GM12878 (cell line): ENCODE results near the gene EVX2. TPM values are rescaled to one million over a fixed set of nuclear protein-coding genes. Genes with fewer than 3 reads are reported as not detected.

ENCODE experiments used
- ATAC-seq: fragments of 200-7000 bp; cut with Tn5 transposase; 3 replicates; pipeline ENCODE4 v1.9.1; 2020; ENCODE audit warnings: mild to moderate bottlenecking, moderate library complexity
- BruUV-seq: library from RNA; stranded (reverse); fragments of 400-500 nt; replicated peaks from 2 replicates; lab custom pipeline; 2021; lab: Mats Ljungman, UMichigan
- CTCF ChIA-PET: fragments of 300-600 bp; sonication (Branson Sonifier 250); formaldehyde crosslinking; extraction: SDS; loops from one replicate; lab custom pipeline; 2021; ENCODE audit warnings: inconsistent platforms; lab: Yijun Ruan, JAX
- POLR2A ChIA-PET: fragments of 350-600 bp; formaldehyde crosslinking; extraction: SDS; loops from one replicate; lab custom pipeline; 2021; ENCODE audit warnings: inconsistent platforms; lab: Charles Lee
- RAD21 ChIA-PET: fragments of 300-600 bp; sonication (Branson Sonifier 250); formaldehyde crosslinking; loops from one replicate; lab custom pipeline; 2023; ENCODE audit warnings: antibody characterized with exemption; ENCODE audit not compliant: unreplicated experiment; lab: Charles Lee
- SMC1A ChIA-PET: fragments of 300-600 bp; sonication (Branson Sonifier 250); formaldehyde crosslinking; loops from one replicate; lab custom pipeline; 2023; ENCODE audit not compliant: unreplicated experiment, uncharacterized antibody; lab: Charles Lee
- DNase-seq: peaks from one replicate; pipeline ENCODE4 v3.0.0-alpha.2; 2011; ENCODE audit warnings: low read depth, low spot score
- FAIRE-seq: peaks from 3 replicates; lab custom pipeline; 2011; peaks lifted over from hg19 to GRCh38; lab: Jason Lieb, UNC
- H2AFZ ChIP-seq: 2 replicates; pipeline ENCODE4 v1.6.0; 2011; ENCODE audit warnings: low read depth, low read length, control low read depth; ENCODE audit not compliant: control insufficient read depth
- H3K27ac ChIP-seq: 2 replicates; pipeline ENCODE4 v1.5.1; 2011; ENCODE audit warnings: control low read depth; ENCODE audit not compliant: control insufficient read depth, insufficient read depth
- H3K27me3 ChIP-seq, 2 experiments: replicated peaks in 1 of 2; 2 replicates each; pipeline versions ENCODE4 v1.6.0 to v1.6.1; 2011; ENCODE audit warnings: low read length in 1 of 2; ENCODE audit not compliant: control insufficient read depth in 2 of 2, insufficient read depth in 2 of 2
- H3K36me3 ChIP-seq, 2 experiments: 2 replicates each; pipeline ENCODE4 v1.5.1; 2011; ENCODE audit warnings: low read length in 1 of 2; ENCODE audit not compliant: control insufficient read depth in 2 of 2, insufficient read depth in 2 of 2
- H3K4me1 ChIP-seq: 2 replicates; pipeline ENCODE4 v1.6.1; 2011; ENCODE audit warnings: mild to moderate bottlenecking, low read length, moderate library complexity, mixed read lengths; ENCODE audit not compliant: control insufficient read depth, insufficient read depth
- H3K4me2 ChIP-seq: 2 replicates; pipeline ENCODE4 v1.6.0; 2011; ENCODE audit warnings: control low read depth; ENCODE audit not compliant: control insufficient read depth, insufficient read depth
- H3K4me3 ChIP-seq: fragments of 200-600 bp; sonication (generic); 2 replicates; pipeline ENCODE4 v1.5.1; 2016
- H3K79me2 ChIP-seq: 2 replicates; pipeline ENCODE4 v1.6.0; 2011; ENCODE audit warnings: low read length; ENCODE audit not compliant: control insufficient read depth, insufficient read depth
- H3K9ac ChIP-seq: 2 replicates; pipeline ENCODE4 v1.8.0; 2011; ENCODE audit warnings: low read length, control low read depth, mixed read lengths; ENCODE audit not compliant: control insufficient read depth, insufficient read depth
- H3K9me3 ChIP-seq: replicated peaks from 3 replicates; pipeline ENCODE4 v1.5.1; 2011; ENCODE audit warnings: mild to moderate bottlenecking, low read length; ENCODE audit not compliant: control insufficient read depth, insufficient read depth
- H4K20me1 ChIP-seq: 2 replicates; pipeline ENCODE4 v1.6.0; 2011; ENCODE audit not compliant: control insufficient read depth, insufficient read depth
- ATF3 ChIP-seq: IDR thresholded peaks from 2 replicates; pipeline ENCODE4 v1.6.1; 2011; ENCODE audit warnings: low read depth, mild to moderate bottlenecking, low read length, moderate library complexity, borderline replicate concordance; ENCODE audit errors: extremely low read depth
- BMI1 ChIP-seq: fragments of 450-650 bp; IDR thresholded peaks from 2 replicates; pipeline ENCODE4 v1.6.1; 2016; ENCODE audit warnings: mild to moderate bottlenecking, moderate library complexity, borderline replicate concordance
- BRCA1 ChIP-seq: IDR thresholded peaks from 2 replicates; pipeline ENCODE4 v1.6.1; 2011; ENCODE audit warnings: low read depth, low read length, improper control_type of control experiment
- FOS ChIP-seq: IDR thresholded peaks from 3 replicates; pipeline ENCODE4 v1.6.1; 2011; ENCODE audit warnings: borderline replicate concordance; ENCODE audit not compliant: insufficient read length; ENCODE audit errors: extremely low read depth
- FOXK2 ChIP-seq: fragments of 450-650 bp; IDR thresholded peaks from 2 replicates; pipeline ENCODE4 v1.6.1; 2017; ENCODE audit warnings: mild to moderate bottlenecking, moderate library complexity
- HDAC2 ChIP-seq: fragments of 200-600 bp; sonication (generic); IDR thresholded peaks from 2 replicates; pipeline ENCODE4 v1.6.1; 2017
- MTA3 ChIP-seq: IDR thresholded peaks from 2 replicates; pipeline ENCODE4 v1.6.1; 2012; ENCODE audit warnings: low read length, inconsistent platforms, borderline replicate concordance
- NR2F1 ChIP-seq: fragments of 450-650 bp; conservative IDR thresholded peaks from 2 replicates; pipeline ENCODE4 v1.6.1; 2017; ENCODE audit warnings: mild to moderate bottlenecking
- PBX3 ChIP-seq: IDR thresholded peaks from 2 replicates; pipeline ENCODE4 v1.6.1; 2011; ENCODE audit warnings: mild to moderate bottlenecking, low read depth, low read length, moderate library complexity; ENCODE audit not compliant: insufficient replicate concordance
- PKNOX1 ChIP-seq: fragments of 450-650 bp; IDR thresholded peaks from 2 replicates; pipeline ENCODE4 v1.6.1; 2016; ENCODE audit warnings: mild to moderate bottlenecking
- SMC3 ChIP-seq: IDR thresholded peaks from 2 replicates; pipeline ENCODE4 v1.6.1; 2011; ENCODE audit warnings: low read length, improper control_type of control experiment, borderline replicate concordance
- YY1 ChIP-seq: IDR thresholded peaks from 2 replicates; pipeline ENCODE4 v1.6.1; 2011; ENCODE audit warnings: low read depth, mild to moderate bottlenecking, low read length
- ZNF207 ChIP-seq: fragments of 450-650 bp; IDR thresholded peaks from 2 replicates; pipeline ENCODE4 v1.6.1; 2014; ENCODE audit warnings: antibody characterized with exemption, mild to moderate bottlenecking, borderline replicate concordance
- ZNF384 ChIP-seq: IDR thresholded peaks from 2 replicates; pipeline ENCODE4 v1.6.1; 2012; ENCODE audit warnings: low read depth, mild to moderate bottlenecking, low read length, improper control_type of control experiment, borderline replicate concordance
- WGBS: methylation state at CpG from one replicate; pipeline ENCODE4 v1.1.6; 2016; ENCODE audit warnings: low lambda C conversion rate; ENCODE audit not compliant: insufficient replicate concordance, insufficient coverage; ENCODE audit errors: missing lambda C conversion rate; 5-methylcytosine and 5-hydroxymethylcytosine counted together
- in situ Hi-C: fragments of 300-500 bp; cut with MboI; formaldehyde crosslinking; loops from 9 replicates; pipeline ENCODE4 v1.14.3; 2018; ENCODE audit warnings: mixed read lengths
- intact Hi-C: fragments of 100-400 bp; cut with micrococcal nuclease; formaldehyde crosslinking; loops from one replicate; pipeline ENCODE4 v1.14.2; 2022; ENCODE audit not compliant: unreplicated experiment
- polyA plus RNA-seq, 11 experiments: library from polyadenylated mRNA; depleted of rRNA in 4 of 11; unstranded in 6 of 11; stranded (reverse) in 5 of 11; fragments of >200 nt; fragmentation: Nextera tagmentation in 4 of 11; fragmentation: Illumina TruSeq in 1 of 11; extraction: Ambion mirVana in 4 of 11; extraction: Trizol in 1 of 11; gene quantifications; 1 replicate in 1 of 11; 2 replicates in 10 of 11; pipeline versions ENCODE4 v1.2.1 to v1.2.3, GENCODE V29; 2011 to 2016; ENCODE audit warnings: inconsistent platforms in 2 of 11, missing spikeins in 2 of 11, low read depth in 1 of 11
- total RNA-seq, 4 experiments: library from RNA; depleted of rRNA in 3 of 4; stranded (reverse); fragments of >200 nt in 3 of 4; fragmentation: Illumina TruSeq in 1 of 4; extraction: Trizol in 1 of 4; gene quantifications; 2 replicates each; pipeline versions ENCODE4 v1.2.1 to v1.2.3, GENCODE V29; 2013 to 2021
- TF ChIP-seq, protein P1 (sequence below): fragments of 450-650 bp; formaldehyde crosslinking; IDR thresholded peaks from 2 replicates; pipeline ENCODE4 v1.5.0; 2022; ENCODE audit warnings: mild to moderate bottlenecking, missing genetic modification characterization

Gene EVX2
- total and polyA plus RNA-seq, 10 of the 15 experiments (the other 5 are each of a cell fraction or from before 2014, with no cell fraction given), result not detected

GRCh38 chr2:176124947-176125771, 41.4 kb upstream of the EVX2 start (continued):
- TF ChIP-seq PKNOX1 (no peak), YY1 (no peak), ZNF207 (no peak), BMI1 (no peak), FOXK2 (no peak), SMC3 (no peak), BRCA1 (no peak), FOS (no peak)

- Histone ChIP-seq H3K4me3 (no peak overlapping the region), H3K27me3 (peaks cover 11 to 33% of the 10 kb centered on the region in 2 experiments), H3K4me1 (no peaks in the 10 kb centered on the region), H3K36me3 (no peaks in the 10 kb centered on the region), H3K4me2 (no peak overlapping the region), H2AFZ (no peak overlapping the region), H3K9ac (no peak overlapping the region), H4K20me1 (no peaks in the 10 kb centered on the region), H3K9me3 (peaks cover 1% of the 10 kb centered on the region; the same call in 2 of the 3 replicates), H3K79me2 (no peaks in the 10 kb centered on the region), H3K27ac (no peak overlapping the region)
- ChIA-PET POLR2A (no interaction called here), RAD21 (no interaction called here), CTCF (interaction anchor here (2.1 kb wide), 1 partner anchor 528 kb away, joined by 7 read pairs; no protein-coding TSS in a partner anchor), SMC1A (interaction anchor here (3.1 kb wide), 1 partner anchor 527 kb away, joined by 37 read pairs; no protein-coding TSS in a partner anchor)
- DNase-seq, result no peak
- BruUV-seq, result no TSS peak
- intact Hi-C loops, result no loop called here
- FAIRE-seq, result no peak
- WGBS, result 31% methylated on average over 33 of the region's 34 CpGs
- ATAC-seq, result no peak
- in situ Hi-C loops, result loop anchor here (10.0 kb wide), 1 partner anchor 700 kb away; no protein-coding TSS in a partner anchor
- TF ChIP-seq FOXK2, result no peak
- TF ChIP-seq, protein P1, sequence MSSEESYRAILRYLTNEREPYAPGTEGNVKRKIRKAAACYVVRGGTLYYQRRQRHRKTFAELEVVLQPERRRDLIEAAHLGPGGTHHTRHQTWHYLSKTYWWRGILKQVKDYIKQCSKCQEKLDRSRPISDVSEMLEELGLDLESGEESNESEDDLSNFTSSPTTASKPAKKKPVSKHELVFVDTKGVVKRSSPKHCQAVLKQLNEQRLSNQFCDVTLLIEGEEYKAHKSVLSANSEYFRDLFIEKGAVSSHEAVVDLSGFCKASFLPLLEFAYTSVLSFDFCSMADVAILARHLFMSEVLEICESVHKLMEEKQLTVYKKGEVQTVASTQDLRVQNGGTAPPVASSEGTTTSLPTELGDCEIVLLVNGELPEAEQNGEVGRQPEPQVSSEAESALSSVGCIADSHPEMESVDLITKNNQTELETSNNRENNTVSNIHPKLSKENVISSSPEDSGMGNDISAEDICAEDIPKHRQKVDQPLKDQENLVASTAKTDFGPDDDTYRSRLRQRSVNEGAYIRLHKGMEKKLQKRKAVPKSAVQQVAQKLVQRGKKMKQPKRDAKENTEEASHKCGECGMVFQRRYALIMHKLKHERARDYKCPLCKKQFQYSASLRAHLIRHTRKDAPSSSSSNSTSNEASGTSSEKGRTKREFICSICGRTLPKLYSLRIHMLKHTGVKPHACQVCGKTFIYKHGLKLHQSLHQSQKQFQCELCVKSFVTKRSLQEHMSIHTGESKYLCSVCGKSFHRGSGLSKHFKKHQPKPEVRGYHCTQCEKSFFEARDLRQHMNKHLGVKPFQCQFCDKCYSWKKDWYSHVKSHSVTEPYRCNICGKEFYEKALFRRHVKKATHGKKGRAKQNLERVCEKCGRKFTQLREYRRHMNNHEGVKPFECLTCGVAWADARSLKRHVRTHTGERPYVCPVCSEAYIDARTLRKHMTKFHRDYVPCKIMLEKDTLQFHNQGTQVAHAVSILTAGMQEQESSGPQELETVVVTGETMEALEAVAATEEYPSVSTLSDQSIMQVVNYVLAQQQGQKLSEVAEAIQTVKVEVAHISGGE (CRISPR knock-in tag), result no peak
- no peak for TF ChIP-seq PBX3
- no peak for TF ChIP-seq HDAC2
- no peak for TF ChIP-seq MTA3
- TF ChIP-seq ATF3, result no peak
- no peak for TF ChIP-seq ZNF384
- no peak for TF ChIP-seq NR2F1
These were observed 40.6 kb upstream of the EVX2 start for GRCh38 chr2:176124110-176124946.
